Measurements from ENCODE around the gene ADK.
A peak's percentile ranks its signal among the peaks of the same experiment; 100 is the strongest.

Gene ADK

DNA sequence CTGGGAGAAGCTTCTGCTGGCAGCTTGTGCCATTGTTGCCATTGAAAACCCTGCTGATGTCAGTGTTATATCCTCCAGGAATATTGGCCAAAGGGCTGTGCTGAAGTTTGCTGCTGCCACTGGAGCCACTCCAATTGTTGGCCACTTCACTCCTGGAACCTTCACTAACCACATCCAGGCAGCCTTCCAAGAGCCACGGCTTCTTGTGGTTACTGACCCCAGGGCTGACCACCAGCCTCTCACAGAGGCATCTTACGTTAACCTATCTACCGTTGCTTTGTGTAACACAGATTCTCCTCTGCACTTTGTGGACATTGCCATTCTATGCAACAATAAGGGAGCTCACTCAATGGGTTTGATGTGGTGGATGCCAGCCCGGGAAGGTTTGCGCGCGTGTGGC lies 220.7 kb downstream of the ADK start:
- no peak for DNase-seq

DNA sequence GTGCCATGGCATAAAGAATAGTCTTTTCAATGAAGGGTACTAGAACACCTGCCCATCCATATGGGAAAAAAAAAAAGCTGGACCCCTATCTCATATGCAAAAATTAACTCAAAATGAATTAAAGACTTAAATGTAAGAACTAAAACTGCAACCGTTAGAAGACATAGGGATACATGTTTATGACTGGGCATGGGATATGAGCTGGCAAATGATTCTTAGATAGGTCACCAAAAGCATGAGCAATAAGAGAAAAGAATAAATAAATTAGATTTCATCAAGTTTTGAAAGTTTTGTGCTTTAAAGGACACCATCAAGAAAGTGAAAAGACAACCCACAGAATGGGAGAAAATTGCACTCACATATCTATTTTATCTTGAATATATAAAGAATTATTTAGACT lies 222.0 kb downstream of the ADK start:
- no peak for DNase-seq

DNA sequence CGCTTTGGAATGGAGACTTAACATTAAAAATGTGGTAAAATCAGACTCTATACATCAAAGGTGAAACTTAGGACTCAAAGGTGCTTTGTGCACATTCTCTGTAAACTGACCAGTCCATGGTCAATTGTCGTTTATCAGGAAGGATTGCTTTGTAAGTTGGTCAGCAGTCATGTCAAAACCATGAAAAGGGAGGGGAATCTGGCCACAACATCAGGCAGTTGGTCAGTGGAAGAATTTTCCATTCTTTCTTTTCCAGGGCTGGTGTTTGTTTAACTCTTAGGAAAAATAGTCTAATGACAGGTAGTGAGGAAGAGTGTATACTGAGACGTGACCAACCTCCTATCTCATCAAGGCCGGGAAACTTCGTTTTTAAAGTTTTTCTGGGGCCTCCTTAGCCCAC lies 226.5 kb downstream of the ADK start:
- DNase-seq: no peak

DNA sequence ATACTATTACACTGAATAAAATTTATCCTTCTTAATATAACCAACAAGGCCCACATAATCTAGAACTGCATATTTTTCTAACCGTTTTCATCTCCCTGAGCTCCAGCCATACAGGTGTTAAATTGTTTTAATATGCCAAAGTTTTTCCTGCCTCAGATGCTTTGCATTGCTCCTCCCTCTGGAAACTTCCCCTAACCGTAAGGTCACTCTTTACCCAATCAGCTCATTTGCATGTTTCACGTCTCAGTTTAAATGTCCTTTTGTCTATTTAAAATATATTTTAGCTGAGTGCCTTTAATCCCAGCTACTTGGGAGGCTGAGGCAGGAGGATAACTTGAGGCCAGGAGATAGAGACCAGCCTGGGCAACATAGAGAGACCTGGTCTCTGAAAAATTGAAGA lies 228.5 kb downstream of the ADK start:
- no peak for DNase-seq

DNA sequence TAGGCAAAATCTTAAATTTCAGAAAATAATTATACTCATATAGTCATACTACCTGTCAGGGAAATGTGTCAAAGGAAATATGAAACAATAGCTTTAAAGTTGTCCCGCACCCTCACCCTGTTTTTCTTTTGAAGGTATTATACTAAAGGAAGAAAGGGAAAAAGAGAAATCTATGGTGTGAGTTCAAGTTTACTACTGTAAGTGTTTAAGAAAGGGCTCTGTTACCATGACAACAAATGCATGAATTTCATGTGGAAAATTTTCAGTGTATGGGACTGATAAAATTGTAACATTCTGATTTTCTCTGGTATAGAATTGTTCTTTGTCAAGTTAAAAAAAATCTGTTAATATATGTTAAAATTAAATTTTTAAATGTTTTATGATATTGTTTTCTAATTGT lies 229.8 kb downstream of the ADK start:
- DNase-seq: no peak

DNA sequence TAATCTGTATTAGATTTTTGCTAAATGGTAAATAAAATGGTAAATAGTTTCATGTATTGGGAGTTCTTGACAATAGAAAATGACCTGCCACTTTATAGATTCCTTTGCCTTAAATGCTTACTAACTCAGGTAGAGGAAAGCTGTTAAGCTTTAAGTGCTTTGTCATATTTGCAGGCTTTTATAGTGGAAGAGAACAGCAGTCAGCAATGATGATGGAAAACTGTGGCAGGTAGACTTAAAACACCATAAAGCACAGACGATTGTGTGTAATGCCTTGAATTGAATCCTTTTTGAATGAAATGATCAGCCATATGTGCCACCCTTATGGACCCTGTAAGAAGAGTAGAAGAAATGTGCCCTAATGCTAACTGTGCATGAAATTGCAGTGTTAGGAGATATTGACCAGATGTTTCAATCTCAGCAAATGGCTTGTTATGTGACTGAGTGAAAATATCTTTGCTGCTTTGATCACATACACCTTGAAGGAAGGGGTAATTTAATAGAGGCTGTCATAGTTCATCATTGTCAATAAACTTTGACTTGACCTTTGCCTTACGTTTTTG lies 230.4 kb downstream of the ADK start:
- no peak for DNase-seq

DNA sequence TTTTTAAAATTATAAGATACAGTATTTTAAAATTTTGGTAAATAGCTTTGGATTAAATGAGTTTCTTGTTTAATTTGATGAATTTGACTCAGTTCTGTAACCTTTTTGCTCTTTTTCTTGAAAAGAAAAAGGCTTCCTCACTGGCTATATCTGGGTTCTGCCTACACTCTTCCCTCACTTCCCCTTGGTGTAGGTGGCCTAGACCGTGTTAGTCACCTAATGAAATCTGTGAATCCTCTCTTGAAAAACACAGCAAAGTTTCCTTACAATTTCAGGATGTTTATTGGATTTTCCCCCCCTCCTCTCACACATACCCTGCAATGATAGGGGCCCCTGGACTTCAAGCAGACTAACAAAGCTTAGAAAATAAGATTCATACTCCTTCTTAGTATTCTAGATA lies 231.6 kb downstream of the ADK start:
- no peak for DNase-seq

DNA sequence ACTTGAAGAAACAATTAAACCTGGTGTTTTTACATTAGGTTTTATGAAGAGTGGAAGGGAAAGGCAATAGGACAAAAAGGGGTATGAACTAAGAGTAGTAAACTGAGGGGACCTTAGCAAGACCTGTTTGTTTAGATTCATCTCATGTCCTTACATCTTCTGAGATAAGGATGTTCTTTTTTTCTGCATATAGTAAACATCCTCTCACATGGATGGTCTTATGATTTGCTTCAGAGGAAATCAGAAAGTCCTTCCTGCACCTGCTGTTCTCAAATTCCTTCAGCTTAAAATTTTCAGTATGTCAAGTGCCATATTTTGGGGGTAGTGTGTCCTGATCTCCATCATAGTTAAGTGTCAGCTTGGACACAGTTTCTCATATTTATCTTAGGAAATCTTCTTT lies 232.6 kb downstream of the ADK start:
- DNase-seq: no peak

DNA sequence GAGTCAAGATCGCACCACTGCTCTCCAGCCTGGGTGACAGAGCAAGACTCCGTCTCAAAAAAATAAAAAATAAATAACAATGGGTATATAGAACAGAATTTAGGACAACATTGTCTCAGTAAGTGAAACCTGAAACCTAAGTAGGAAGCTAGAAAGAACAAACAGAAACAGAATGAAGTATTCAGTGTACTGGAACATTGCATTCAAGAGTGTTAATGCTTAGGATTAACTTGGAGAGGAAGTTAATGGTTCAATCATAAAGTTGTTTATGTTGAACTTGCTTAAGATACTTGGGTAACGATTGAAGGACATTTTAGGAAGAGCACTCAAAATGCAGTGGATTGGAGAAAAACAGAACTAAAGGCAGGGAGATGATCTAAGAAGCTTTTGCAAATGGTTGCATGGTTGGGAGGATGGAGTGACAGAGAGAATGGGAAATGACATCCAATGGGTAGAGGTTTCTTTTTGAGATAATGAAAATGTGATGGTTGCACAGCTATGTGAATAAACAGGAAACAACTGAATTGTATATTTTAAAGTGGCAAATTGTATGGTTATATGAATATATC lies 233.7 kb downstream of the ADK start:
- DNase-seq: no peak

DNA sequence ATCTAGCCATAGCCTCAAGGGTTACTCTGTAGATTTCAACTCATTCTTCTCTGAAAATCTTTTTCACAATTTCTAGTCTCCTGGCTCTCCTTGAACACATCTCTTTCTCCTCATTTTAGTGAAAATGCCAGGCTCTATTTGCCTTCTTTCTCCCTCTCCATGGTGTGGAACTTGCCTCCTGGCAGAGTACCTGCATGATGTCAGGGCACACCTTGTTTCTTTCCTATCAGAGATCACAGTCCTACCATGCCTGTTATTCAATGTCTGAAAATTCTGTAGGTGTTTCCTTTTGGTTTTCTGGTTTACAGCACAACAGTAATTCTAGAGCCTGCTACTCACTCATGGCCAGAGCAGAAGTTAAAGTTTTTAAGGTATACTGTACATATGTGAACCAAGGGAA lies 237.8 kb downstream of the ADK start:
- no peak for DNase-seq

DNA sequence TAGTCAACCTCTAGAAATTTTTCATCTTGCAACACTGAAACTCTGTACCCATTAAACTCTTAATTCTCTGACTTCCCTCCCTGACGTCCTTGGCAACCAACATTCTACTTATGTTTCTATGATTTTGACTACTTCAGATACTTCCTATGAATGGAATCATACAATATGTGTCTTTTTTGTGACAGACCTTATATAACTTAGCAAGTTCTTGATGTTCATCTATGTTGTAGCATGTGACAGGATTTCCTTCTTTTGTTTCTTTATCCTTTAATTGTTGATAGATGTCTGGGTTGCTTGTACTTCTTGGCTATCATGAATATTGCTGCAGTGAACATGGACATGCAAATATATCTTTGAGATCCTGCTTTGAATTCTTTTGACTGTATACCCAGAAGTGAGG lies 240.8 kb downstream of the ADK start:
- DNase-seq: no peak

DNA sequence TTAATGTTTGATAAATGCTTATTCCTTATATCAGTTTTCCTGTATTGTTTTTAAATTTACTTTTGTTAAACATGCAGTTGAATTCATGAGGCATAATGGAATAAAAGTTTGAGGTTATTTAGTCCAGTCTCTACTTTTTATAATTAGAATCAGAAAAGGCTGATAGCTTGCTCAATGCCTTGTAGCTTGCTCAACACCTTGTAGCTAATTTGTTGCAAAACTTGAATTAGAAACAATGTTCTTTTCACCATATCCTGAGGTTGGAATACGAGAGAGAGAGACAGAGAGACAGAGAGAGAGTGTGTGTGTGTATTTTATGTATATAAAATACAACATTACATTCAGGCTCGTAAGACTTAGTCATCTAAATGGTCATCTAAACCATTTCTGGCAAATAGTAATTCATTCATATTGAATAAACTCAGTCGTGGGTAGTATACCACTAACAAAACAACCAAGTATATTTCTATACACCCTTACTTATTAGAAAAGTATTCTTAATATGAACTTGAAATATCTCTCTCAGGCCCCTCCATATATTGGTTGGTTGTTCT lies 243.5 kb downstream of the ADK start:
- DNase-seq: no peak

DNA sequence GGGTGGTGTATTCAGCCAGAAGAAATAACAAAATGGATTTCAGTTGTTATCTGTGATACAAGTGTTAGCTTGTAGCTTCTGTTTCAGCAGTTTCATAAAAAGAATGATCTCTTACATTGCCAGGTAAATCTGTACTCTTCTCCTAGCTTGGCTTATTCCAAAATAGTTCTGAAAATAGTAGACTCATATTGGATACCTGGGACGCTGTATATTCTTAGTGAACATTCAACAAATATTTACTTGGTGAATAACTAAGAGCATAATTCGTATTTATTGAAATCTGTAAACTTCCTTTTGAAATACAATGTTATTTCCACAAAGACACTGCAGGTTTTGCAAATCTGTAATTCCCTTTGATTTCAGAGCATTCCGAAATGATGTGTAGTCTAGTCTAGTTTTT lies 249.2 kb downstream of the ADK start:
- no peak for DNase-seq

DNA sequence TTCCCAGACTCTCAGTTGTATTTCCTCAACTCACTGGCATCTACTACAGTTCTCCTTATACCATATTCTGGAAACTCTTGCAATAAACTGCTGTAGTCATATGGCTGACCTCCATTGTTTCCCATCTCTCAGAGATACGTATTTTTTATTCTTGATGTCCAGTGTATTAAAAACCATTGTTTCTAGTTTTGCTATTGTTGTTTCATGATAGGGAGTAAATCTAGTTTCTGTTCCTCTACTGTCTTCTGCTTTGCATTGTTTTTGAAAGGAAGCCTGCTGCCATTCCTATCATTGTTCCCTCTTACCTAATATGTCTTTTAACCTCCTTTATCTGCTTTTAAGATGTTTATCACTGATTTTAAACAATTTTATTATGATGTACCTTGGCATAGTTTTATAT lies 255.0 kb downstream of the ADK start:
- no peak for DNase-seq

DNA sequence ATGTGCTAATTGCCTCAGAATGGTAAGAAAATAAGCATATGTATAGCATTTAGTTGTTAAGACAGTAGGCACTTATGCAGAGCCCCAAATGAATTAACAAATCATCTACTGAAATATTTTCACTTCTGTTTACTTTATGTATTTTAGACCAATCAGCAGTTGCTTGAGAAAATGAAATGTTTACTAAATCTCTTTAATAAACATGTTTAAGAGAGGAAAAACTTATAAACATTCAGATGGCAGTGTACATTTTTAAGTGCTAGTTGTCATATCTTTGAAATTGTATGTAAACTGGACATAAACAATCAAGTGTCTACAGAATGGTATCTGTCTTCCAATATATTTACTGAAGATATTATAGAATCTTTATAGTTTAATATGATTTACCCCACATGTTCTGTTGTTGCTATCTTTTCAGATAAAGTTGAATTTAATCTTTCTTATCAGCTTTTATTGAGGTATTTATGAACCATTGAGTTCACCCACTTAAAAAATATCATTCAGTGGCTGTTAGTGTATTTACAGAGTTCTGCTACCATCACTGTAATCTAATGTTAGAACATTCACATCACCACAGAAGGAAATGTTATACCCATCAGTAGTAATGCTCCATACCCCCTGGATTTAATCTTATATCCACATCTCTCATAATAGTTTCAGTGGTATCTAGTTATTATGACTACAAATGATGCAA lies 264.3 kb downstream of the ADK start:
- DNase-seq: no peak

DNA sequence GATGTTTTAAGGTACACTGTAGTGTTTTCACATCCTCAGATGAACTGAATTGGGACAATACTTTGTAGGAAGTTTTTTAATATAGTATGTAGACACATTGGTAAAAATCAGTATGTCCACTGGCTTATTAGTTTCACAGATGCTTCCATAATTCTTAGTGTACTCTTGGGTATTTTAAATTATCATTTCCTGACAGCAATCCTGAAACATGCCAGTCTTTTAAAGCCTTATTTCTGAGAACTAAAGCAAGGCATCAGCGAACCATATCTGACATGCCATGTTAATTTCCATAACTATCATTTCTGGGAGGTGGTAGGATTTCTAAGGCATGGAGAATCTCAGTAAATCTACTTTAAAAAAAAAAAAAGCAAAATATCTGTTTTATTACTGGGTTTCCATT lies 266.4 kb downstream of the ADK start:
- DNase-seq: no peak

DNA sequence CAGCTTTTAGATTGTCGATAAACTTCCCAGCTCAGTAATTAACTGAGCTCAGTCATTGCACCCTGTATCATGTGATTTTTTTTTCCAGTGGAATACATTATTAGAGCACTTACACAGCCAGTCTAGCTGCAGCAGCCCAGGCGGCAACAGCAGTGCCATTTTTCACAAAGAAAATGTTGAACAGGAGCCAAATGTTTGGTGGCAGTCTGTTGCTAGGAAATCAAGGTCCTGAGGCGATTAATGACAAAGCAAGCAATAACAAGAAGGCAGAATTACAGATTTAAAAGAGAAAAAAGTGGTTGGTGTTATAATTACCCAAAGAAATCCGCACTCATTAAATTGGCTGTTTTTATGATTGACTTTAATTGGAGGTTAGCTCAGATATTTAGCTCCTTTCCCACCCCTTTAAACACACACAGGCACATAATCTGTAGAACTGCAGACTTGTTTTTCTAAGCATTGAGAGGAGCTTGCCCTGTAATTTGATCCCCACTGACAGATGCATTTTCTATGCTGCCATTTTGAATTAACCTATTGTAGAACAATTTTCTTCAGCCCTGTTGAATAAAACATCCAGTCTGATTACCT lies 267.4 kb downstream of the ADK start:
- no peak for DNase-seq

DNA sequence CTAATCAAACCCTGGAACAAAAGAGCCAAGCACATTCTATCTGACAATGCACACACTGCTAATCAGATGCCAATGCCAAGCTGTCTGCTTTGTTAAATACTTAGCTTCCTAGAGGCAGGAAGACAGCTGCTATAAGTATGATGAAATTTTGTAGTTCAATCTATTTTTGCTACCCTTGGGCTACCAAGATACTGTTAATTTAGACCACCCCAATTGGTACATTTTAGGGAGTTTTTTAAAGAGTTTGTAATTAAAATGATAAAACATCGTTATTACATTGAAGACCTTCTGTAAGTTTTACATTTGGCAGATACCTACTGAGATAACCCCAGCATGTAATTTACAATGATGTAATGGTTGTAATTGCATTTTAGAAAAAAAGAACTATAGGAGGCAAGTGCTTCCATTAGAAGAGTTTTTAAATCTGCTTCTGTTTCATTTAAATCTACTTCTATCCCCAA lies 268.5 kb downstream of the ADK start:
- no peak for DNase-seq

DNA sequence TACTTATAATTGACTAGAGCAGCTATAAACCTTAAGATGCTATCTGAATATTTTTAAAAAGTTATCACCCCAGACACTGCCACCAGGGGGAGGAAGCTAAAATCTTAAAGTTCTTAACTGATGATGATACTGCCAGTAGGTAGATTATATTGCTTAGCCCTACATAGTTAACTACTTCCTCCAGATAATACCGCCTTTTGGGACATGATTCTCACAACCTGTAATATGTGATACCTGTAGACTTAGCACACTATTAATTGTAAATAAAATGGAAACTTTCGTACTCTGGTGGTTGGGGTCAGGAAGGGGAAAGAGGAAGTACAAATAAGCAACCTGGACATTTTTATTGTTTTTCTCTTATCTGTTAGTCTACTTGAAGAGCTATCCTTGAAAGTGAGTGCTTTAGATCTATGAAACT lies 268.9 kb downstream of the ADK start:
- DNase-seq: no peak

DNA sequence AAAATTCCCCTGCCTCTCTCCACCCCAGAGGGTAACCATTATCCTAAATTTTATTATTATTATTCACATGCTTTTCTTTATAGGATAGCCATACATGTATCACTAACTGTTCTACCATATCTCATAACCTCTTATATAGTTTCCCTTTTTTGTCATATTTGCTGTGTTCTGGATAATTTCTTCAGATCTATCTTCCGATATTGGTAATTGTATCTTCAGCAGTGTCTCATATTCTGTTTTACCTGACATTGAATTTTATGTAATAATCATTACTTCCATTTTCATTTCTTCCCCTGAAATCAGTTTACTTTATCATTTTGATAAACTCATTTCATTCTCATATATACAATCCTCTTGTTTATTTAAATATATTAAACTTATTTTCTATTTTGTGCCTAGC lies 273.5 kb downstream of the ADK start:
- no peak for DNase-seq

DNA sequence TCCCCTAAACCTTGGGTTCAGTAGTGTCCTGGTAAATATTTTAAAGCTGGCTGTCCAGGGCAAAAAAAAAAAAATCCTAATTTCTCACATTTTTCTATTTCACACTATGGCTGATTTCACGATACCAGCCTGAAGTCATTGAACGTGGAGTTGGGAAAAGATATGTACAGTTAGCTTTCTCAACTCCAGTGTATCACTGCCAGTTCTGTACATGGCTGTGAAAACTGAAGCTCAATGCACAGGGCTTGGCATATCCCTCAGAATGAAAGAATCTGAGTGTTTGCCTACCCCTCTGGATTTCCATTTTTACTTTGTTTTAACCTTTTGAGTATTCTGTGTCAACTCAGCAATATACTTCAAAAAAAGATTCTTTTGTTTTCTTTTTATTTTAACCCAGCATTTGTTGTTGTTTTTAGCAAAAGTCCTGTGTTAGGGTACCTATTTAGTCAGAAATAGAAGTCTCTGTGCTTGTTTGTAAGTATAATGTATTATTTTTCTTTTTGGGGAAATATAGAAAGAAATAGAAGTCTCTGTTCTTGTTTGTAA lies 274.5 kb downstream of the ADK start:
- DNase-seq: no peak

DNA sequence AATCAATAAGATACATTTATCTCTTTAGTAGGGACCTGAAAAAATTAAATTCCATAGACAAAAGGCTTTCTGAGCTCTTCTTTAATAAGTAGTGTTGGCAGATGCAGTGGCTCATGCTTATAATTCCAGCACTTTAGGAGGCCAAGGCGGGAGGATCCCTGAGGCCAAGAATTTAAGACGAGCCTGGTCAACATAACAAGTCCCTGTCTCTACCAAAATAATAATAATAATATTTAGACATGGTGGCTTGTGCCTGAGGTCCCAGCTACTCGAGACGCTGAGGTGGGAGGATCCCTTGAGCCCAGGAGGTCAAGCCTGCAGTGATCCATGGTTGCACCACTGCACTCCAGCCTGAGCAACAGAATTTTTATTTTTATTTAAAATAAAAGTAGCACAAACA lies 280.8 kb downstream of the ADK start:
- DNase-seq: no peak

DNA sequence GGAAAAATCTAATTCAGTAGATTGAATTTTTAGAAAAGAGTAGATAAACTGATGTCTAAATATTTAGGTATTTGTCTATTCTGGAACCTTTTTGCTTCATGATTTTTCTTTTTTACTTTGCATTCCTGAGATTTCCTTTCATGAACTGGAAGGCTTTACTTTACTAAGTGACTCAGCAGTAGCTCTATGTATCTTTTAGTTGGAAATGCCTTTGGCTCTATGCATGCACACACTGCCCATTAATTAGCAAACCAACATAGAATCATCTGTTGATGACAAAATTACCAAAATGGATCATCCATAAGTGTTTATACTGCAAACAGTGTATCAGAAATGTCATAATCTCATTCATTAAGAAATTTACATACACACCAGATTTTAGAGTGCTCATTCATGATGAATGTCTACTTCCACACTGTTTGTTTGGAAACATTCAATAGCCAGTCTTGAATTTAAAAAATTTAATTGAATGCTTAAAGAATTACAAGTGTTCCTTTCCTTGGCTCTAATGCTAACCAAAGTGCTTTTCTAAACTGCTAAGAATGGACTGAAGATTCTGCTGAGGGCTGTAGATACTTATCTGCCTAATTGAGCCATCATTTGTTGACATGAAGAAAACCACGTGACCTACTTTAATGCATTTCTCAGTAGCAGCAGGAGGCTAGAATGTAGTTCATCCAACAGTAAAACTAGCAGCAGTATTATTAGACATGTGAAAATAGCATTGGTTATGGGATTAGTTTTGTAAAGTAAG lies 282.0 kb downstream of the ADK start:
- peak; percentile 54 for DNase-seq

Data from NCI-H226 (cell line).